Activated CD4-positive, alpha-beta T cell treated with anti-CD3 and anti-CD28 coated beads, Interleukin-10, Interleukin-2, amounts not matched to agents 100 ng/mL and 50 ng/mL, durations not matched to agents 16 hours and 8 hours (primary cell): ENCODE measurements around the gene ABCA9.
"Not testable (repeated sequence)": the region's sequence is repeated elsewhere in the genome, so short reads cannot be mapped to it uniquely, and the experiment has no call there.

Experiments
- DNase-seq: peaks from one replicate; pipeline ENCODE4 v3.0.0-alpha.2; 2020

ABCA9 gene

GRCh38 chr17:68944435-68945035 lies 116.2 kb downstream of the ABCA9 start:
- no peak for DNase-seq

GRCh38 chr17:68943812-68944182 lies 116.9 kb downstream of the ABCA9 start:
- not testable (repeated sequence) for DNase-seq

GRCh38 chr17:68943123-68943811 lies 117.5 kb downstream of the ABCA9 start:
- no peak for DNase-seq

GRCh38 chr17:68942389-68942788 lies 118.3 kb downstream of the ABCA9 start:
- no peak for DNase-seq

- no peak for DNase-seq
Measured at GRCh38 chr17:68941761-68942160, 119.0 kb downstream of the ABCA9 start.

GRCh38 chr17:68939195-68939594 lies 121.5 kb downstream of the ABCA9 start:
- DNase-seq = no peak

- no peak for DNase-seq
Measured at GRCh38 chr17:68937890-68938514, 122.7 kb downstream of the ABCA9 start.

GRCh38 chr17:68927516-68927915 lies 133.2 kb downstream of the ABCA9 start:
- DNase-seq = no peak

GRCh38 chr17:68924793-68925720 lies 135.7 kb downstream of the ABCA9 start:
- no peak for DNase-seq
